ENCODE data around the gene GPC3.

DNA sequence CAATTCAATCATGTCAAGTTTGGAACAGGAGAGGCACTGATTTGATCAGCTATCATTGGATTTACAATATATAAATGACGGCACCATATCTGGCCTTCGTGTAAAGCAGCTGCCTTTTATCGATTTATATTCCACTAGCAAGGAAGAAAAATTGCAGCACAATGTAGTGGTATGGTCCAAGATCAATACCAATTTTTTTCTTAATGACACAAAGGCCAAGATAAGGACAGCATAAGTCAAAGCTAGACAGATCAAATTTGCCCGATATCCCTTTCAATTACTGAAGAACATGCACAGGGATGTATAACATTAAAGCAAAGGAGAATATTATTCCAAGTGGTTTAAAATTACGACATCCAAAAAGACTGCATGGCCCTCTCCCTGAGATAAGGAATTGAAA lies 167.4 kb downstream of the GPC3 start:
- TF ChIP-seq, protein P1, sequence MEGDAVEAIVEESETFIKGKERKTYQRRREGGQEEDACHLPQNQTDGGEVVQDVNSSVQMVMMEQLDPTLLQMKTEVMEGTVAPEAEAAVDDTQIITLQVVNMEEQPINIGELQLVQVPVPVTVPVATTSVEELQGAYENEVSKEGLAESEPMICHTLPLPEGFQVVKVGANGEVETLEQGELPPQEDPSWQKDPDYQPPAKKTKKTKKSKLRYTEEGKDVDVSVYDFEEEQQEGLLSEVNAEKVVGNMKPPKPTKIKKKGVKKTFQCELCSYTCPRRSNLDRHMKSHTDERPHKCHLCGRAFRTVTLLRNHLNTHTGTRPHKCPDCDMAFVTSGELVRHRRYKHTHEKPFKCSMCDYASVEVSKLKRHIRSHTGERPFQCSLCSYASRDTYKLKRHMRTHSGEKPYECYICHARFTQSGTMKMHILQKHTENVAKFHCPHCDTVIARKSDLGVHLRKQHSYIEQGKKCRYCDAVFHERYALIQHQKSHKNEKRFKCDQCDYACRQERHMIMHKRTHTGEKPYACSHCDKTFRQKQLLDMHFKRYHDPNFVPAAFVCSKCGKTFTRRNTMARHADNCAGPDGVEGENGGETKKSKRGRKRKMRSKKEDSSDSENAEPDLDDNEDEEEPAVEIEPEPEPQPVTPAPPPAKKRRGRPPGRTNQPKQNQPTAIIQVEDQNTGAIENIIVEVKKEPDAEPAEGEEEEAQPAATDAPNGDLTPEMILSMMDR (IDR thresholded peaks at IDR 0.05) = no peak
- TF ChIP-seq EZH2phosphoT487 (IDR thresholded peaks at IDR 0.05) (no peak), EZH2 (IDR thresholded peaks at IDR 0.05) (no peak)
